Small intestine (tissue), 16 donors: ENCODE data around the gene SERPINA12. TPM values are rescaled to one million over a fixed set of nuclear protein-coding genes. Genes with fewer than 3 reads are reported as not detected.

Experiments used
- DNase-seq, 2 donors: peaks; one replicate each; pipeline versions ENCODE4 v3.0.0 to v3.0.0-alpha.2; 2013
- FAIRE-seq: peaks from 2 replicates; lab custom pipeline; 2012; peaks lifted over from hg19 to GRCh38; lab: Jason Lieb, UNC
- H3K27ac ChIP-seq, 3 donors: one replicate each; pipeline ENCODE4 v1.5.1; 2013; ENCODE audit warnings: low read length in 2 of 3, mild to moderate bottlenecking in 2 of 3, control low read depth in 1 of 3, inconsistent platforms in 1 of 3, low read depth in 1 of 3, moderate library complexity in 1 of 3
- H3K27me3 ChIP-seq, 3 donors: one replicate each; pipeline ENCODE4 v1.6.1; 2013; ENCODE audit warnings: low read length in 3 of 3, inconsistent platforms in 1 of 3; ENCODE audit not compliant: control insufficient read depth in 3 of 3, insufficient read depth in 3 of 3
- H3K36me3 ChIP-seq, 3 donors: one replicate each; pipeline ENCODE4 v1.6.1; 2013; ENCODE audit warnings: low read length in 3 of 3, inconsistent platforms in 1 of 3, low read depth in 1 of 3, mild to moderate bottlenecking in 1 of 3, moderate library complexity in 1 of 3; ENCODE audit not compliant: control insufficient read depth in 3 of 3, insufficient read depth in 2 of 3
- H3K4me1 ChIP-seq, 3 donors: one replicate each; pipeline ENCODE4 v1.6.1; 2013; ENCODE audit warnings: low read length in 2 of 3, inconsistent platforms in 1 of 3, low read depth in 1 of 3, mild to moderate bottlenecking in 1 of 3, moderate library complexity in 1 of 3; ENCODE audit not compliant: control insufficient read depth in 3 of 3, insufficient read depth in 2 of 3
- H3K4me3 ChIP-seq, 3 donors: one replicate each; pipeline ENCODE4 v1.5.1; 2013; ENCODE audit warnings: low read length in 3 of 3, control low read depth in 1 of 3, inconsistent platforms in 1 of 3, low read depth in 1 of 3, mild to moderate bottlenecking in 1 of 3, moderate library complexity in 1 of 3
- H3K9me3 ChIP-seq, 2 donors: one replicate each; pipeline ENCODE4 v1.6.1; 2013; ENCODE audit warnings: low read depth in 1 of 2, low read length in 1 of 2; ENCODE audit not compliant: control insufficient read depth in 2 of 2, insufficient read depth in 1 of 2
- WGBS, 3 donors: extraction: QIAGEN DNeasy Blood & Tissue Kit; methylation state at CpG; one replicate each; pipeline ENCODE4 v1.1.7; 2013; 5-methylcytosine and 5-hydroxymethylcytosine counted together
- long read RNA-seq, 10 donors: transcript quantifications; one replicate each; lab custom pipeline, GENCODE V29; 2026
- polyA plus RNA-seq, 4 donors: library from polyadenylated mRNA; stranded (reverse) in 3 of 4; unstranded in 1 of 4; fragments of 200-250 nt in 3 of 4; fragments of 120-200 nt in 1 of 4; gene quantifications; one replicate each; pipeline versions ENCODE4 v1.2.1 to v1.2.3, GENCODE V29; 2013
- donor health status: healthy with polysubstance abuse.
- donor health status: control.
- donor health status: control.
- donor health status: Bipolar disorder and iron deficiency.
- donor health status: healthy.

Gene SERPINA12
- under 1 TPM in 2 of 4 donors, not detected in 2; 0.54 to 0.67 TPM for polyA plus RNA-seq
- long read RNA-seq, donor 1: 0 reads
- long read RNA-seq, donor 2, partial matches to known transcripts: 14 of 14 reads
- long read RNA-seq, donor 2, other reads (novel, unspliced or antisense): 0 of 14 reads
- long read RNA-seq, donor 3, partial matches to known transcripts: 71 of 71 reads
- long read RNA-seq, donor 3, other reads (novel, unspliced or antisense): 0 of 71 reads
- long read RNA-seq, donor 4: 0 reads
- long read RNA-seq, donor 5, partial matches to known transcripts: 63 of 63 reads
- long read RNA-seq, donor 5, other reads (novel, unspliced or antisense): 0 of 63 reads
- long read RNA-seq, donor 6, partial matches to known transcripts: 44 of 59 reads
- long read RNA-seq, donor 6, other reads (novel, unspliced or antisense): 15 of 59 reads
- long read RNA-seq, donor 7: 0 reads
- long read RNA-seq, donor 8: 0 reads
- long read RNA-seq, donor 9: 0 reads
- long read RNA-seq, donor 10, partial matches to known transcripts: 32 of 32 reads
- long read RNA-seq, donor 10, other reads (novel, unspliced or antisense): 0 of 32 reads

DNA sequence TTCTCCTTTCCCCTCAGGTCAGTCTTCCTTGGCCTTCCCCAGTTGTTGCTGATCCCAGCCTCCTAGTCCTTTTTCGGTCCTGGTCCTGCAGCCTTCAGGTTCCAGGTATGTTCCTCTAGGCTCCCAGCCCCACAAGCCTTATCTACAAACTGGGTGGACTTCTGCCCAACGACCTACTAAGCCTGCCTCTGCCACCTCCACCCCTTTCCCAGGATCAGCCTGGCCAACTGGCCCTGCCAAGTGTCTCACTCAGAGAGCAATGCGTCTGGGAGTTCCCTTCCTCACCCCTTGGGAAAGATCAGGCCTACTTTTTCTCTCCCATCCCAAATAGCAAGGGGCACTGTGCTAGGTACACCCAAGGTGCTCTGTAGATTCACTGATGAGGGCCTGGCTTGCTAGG, at the start of gene SERPINA12:
Gene SERPINA12, minus strand, starts transcription at position 114 of the 400 bp plus-strand sequence. CDS start 11,072 bp downstream, outside the sequence.
- Histone ChIP-seq H3K4me3 (no peak within 1 kb of the TSS), H3K27ac (no peak within 1 kb of the TSS), H3K36me3 (no peaks in the 10 kb centered on the region), H3K27me3 (no peaks in the 10 kb centered on the region), H3K4me1 (no peaks in the 10 kb centered on the region), H3K9me3 (no peaks in the 10 kb centered on the region)
- DNase-seq (no peak), FAIRE-seq (no peak)
- 59 to 69% (median 67%) methylated on average over 3 of the region's 3 CpGs for WGBS, 3 donors

- no peak for DNase-seq
- Histone ChIP-seq H3K9me3 (peaks cover 0 to 17% of the 10 kb centered on the region in 2 donors), H3K4me3 (no peak overlapping the region), H3K36me3 (peaks cover 0 to 3% (median 0%) of the 10 kb centered on the region in 3 donors), H3K4me1 (peaks cover 0 to 15% (median 0%) of the 10 kb centered on the region in 3 donors), H3K27ac (no peak overlapping the region), H3K27me3 (no peaks in the 10 kb centered on the region)
- FAIRE-seq: no peak
- 87 to 90% (median 90%) methylated on average over 2 of the region's 2 CpGs for WGBS, 3 donors
These were observed 49.6 kb upstream of the SERPINA12 start for GRCh38 chr14:94558842-94559241.

DNA sequence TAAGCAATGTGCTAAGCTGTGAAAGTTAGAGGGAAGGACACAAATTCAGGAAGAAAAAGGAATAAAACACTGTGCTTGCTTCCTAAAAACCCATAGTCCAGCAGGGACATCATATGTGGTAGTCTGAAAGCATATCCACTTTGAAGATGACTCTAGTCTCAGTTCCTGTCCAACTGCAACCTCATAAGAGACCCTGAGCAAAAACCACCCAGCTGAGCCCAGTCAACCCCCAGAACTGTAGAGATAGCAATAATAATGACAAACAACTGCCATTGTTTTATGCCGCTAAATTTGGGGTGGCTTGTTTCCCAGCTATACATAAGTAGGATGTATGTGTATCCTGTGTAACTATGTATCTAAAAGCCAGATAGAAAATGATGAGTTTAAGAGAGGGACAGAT, 48.1 kb upstream of the SERPINA12 start:
- Histone ChIP-seq H3K27ac (no peak overlapping the region), H3K9me3 (peaks cover 0 to 17% of the 10 kb centered on the region in 2 donors), H3K36me3 (no peaks in the 10 kb centered on the region), H3K27me3 (no peaks in the 10 kb centered on the region), H3K4me3 (no peak overlapping the region), H3K4me1 (peaks cover 0 to 15% (median 0%) of the 10 kb centered on the region in 3 donors)
- FAIRE-seq (no peak), DNase-seq (no peak)
- 97 to 100% (median 97%) methylated on average over 1 of the region's 1 CpG for WGBS, 3 donors

- H3K4me3 ChIP-seq: no peak overlapping the region
- FAIRE-seq (no peak), DNase-seq (no peak)
- no peak overlapping the region for H3K27ac ChIP-seq
- H3K27me3 ChIP-seq: no peaks in the 10 kb centered on the region
- 85 to 90% (median 89%) methylated on average over 9 of the region's 9 CpGs for WGBS, 3 donors
- H3K36me3 ChIP-seq: no peaks in the 10 kb centered on the region
- H3K9me3 ChIP-seq: peaks cover 0 to 17% of the 10 kb centered on the region in 2 donors
- peaks cover 0 to 9% (median 0%) of the 10 kb centered on the region in 3 donors for H3K4me1 ChIP-seq
These were observed 46.7 kb upstream of the SERPINA12 start for GRCh38 chr14:94555991-94556390.

GRCh38 chr14:94550041-94550440, 40.8 kb upstream of the SERPINA12 start:
- no peaks in the 10 kb centered on the region for H3K4me1 ChIP-seq
- FAIRE-seq (no peak), DNase-seq (no peak)
- 72 to 80% (median 74%) methylated on average over 8 of the region's 8 CpGs for WGBS, 3 donors
- H3K4me3 ChIP-seq: no peak overlapping the region
- H3K27me3 ChIP-seq: no peaks in the 10 kb centered on the region
- H3K27ac ChIP-seq: no peak overlapping the region
- H3K9me3 ChIP-seq: peaks cover 0 to 4% of the 10 kb centered on the region in 2 donors
- no peaks in the 10 kb centered on the region for H3K36me3 ChIP-seq

DNA sequence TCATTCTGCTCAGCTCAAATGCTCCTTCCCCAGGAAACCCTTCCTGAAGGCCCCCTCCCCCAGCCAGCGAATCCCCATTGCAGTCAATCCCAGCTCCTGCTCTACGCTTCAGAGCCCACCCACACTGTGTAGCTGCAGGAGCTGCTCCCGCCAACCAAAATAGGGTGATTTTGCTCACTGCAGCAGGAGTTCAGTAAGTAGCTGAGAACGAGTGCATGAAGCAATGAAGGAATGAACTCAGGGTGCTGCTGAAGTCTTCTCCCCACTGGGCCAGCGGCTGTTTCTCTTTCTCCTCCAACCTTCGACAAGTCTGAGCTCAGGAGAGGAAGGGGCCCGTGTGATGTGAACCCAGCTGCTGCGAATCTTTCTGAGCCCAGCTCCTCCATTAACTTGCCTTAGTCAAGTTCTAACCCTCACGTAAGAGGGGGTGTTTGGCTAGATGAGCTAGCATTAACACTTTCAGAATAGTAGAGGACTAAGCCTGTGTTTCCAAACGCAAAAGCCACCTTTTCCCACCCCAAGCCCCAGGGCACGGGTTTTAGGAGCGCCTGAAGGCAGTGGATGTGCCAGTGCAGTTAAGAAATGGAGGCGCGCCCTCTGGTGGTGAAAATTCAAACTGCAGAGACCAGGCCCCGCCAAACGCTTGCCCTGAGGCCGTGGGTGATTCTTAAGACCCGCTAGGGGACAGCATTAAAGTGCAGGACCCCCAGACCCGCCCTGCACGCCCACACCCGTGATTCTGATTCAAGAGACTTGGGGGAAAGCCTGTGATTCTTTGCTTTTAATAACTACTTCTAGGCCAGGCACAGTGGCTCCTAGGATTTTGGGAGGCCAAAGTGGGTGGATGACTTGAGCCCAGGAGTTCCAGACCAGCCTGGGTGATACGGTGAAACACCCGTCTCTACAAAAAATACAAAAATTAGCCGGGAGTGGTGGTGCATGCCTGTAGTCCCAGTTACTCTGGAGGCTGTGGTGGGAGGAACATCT, 40.0 kb upstream of the SERPINA12 start:
- WGBS, 3 donors: 27 to 29% (median 28%) methylated on average over 24 of the region's 24 CpGs
- H3K9me3 ChIP-seq: peaks cover 0 to 4% of the 10 kb centered on the region in 2 donors
- H3K4me3 ChIP-seq: no peak overlapping the region
- FAIRE-seq (no peak), DNase-seq (peak; percentile 28 to 68)
- no peaks in the 10 kb centered on the region for H3K4me1 ChIP-seq
- no peak overlapping the region for H3K27ac ChIP-seq
- no peaks in the 10 kb centered on the region for H3K36me3 ChIP-seq
- H3K27me3 ChIP-seq: no peaks in the 10 kb centered on the region

DNA sequence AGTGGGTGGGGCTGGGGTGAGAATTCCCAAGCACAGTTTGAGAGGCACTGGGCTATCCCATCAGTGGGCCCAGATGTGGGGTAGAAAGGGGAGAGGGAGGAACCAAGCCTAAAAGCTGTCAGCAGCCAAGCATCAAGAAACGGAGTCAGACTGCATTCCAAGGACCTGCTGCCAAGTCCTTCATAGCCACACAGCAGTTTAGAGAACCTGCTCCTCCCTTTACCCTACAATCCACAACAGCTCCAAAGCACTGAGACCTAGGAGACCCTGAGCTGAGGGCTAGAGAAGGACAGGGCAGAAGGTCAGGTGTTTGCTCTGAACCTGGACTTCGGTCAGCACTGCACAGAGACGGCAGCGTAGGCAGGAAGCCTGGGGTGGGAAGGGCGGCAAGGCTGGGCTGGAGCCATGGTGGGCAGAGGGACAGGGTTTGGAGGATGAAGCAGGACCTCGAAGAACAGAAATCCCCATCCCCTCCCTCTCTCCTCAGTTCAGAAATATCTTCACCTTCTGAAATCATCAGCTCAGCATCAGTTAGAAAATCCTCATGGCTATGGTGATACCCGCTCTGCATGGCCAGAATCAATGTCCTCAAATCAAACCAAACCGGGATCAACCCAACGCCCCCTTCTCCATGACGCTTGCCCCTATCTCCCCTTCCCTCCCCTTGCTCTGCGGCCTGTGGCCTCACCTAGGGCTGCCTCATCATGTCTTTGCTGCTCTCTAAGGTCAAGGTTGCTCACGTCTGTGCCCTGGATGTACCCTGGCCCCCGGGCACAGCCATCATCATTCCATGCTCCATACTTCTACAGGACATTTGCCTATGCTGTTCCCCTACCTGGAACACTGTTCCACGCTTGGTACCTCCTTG, 39.1 kb upstream of the SERPINA12 start:
- H3K27ac ChIP-seq: no peak overlapping the region
- no peak for FAIRE-seq
- H3K9me3 ChIP-seq: peaks cover 0 to 4% of the 10 kb centered on the region in 2 donors
- peaks cover 0 to 5% (median 0%) of the 10 kb centered on the region in 3 donors for H3K4me1 ChIP-seq
- H3K36me3 ChIP-seq: no peaks in the 10 kb centered on the region
- no peak for DNase-seq
- WGBS, 3 donors: 72 to 80% (median 73%) methylated on average over 14 of the region's 14 CpGs
- no peak overlapping the region for H3K4me3 ChIP-seq
- H3K27me3 ChIP-seq: no peaks in the 10 kb centered on the region
